HG03039 (cell line): Measurements from ENCODE around the gene EYA2.
"Not testable (repeated sequence)": the region's sequence is repeated elsewhere in the genome, so short reads cannot be mapped to it uniquely, and the experiment has no call there.

Experiments
- ATAC-seq: cut with Tn5 transposase; IDR thresholded peaks from one replicate; pipeline ENCODE4 v1.9.1; 2021; ENCODE audit warnings: mild to moderate bottlenecking, moderate library complexity; ENCODE audit not compliant: unreplicated experiment

EYA2 gene

GRCh38 chr20:46951840-46952497 is 57.3 kb downstream of the EYA2 start:
- ATAC-seq = no peak

- ATAC-seq = no peak
Observed at GRCh38 chr20:46953596-46953995, 59.0 kb downstream of the EYA2 start.

GRCh38 chr20:46954490-46955038 is 59.9 kb downstream of the EYA2 start:
- ATAC-seq = no peak

GRCh38 chr20:46955601-46956556 is 61.2 kb downstream of the EYA2 start:
- ATAC-seq = no peak

GRCh38 chr20:46959081-46959692 is 64.5 kb downstream of the EYA2 start:
- ATAC-seq = no peak

- ATAC-seq = no peak
Observed at GRCh38 chr20:46959821-46960220, 65.2 kb downstream of the EYA2 start.

GRCh38 chr20:46960536-46960935 is 65.9 kb downstream of the EYA2 start:
- no peak for ATAC-seq

GRCh38 chr20:46961968-46962367 is 67.3 kb downstream of the EYA2 start:
- not testable (repeated sequence) for ATAC-seq

- ATAC-seq = no peak
Observed at GRCh38 chr20:46962452-46963195, 68.0 kb downstream of the EYA2 start.

- ATAC-seq = no peak
Observed at GRCh38 chr20:46963196-46963529, 68.5 kb downstream of the EYA2 start.

- ATAC-seq = no peak
Observed at GRCh38 chr20:46963758-46964617, 69.3 kb downstream of the EYA2 start.

GRCh38 chr20:46964618-46965455 is 70.2 kb downstream of the EYA2 start:
- ATAC-seq = no peak

GRCh38 chr20:46965477-46965876 is 70.8 kb downstream of the EYA2 start:
- ATAC-seq = no peak

- no peak for ATAC-seq
Observed at GRCh38 chr20:46967646-46968045, 73.0 kb downstream of the EYA2 start.

- no peak for ATAC-seq
Observed at GRCh38 chr20:46970937-46971630, 76.4 kb downstream of the EYA2 start.

- ATAC-seq = no peak
Observed at GRCh38 chr20:46973766-46974165, 79.1 kb downstream of the EYA2 start.

GRCh38 chr20:46974669-46975434 is 80.2 kb downstream of the EYA2 start:
- no peak for ATAC-seq

- no peak for ATAC-seq
Observed at GRCh38 chr20:46975976-46976375, 81.3 kb downstream of the EYA2 start.
